GM19463 (cell line): ENCODE results near the gene SYNE1.
"Not testable (repeated sequence)": the region's sequence is repeated elsewhere in the genome, so short reads cannot be mapped to it uniquely, and the experiment has no call there.

Source experiments
- ATAC-seq: cut with Tn5 transposase; IDR thresholded peaks from one replicate; pipeline ENCODE4 v1.9.1; 2021; ENCODE audit warnings: mild to moderate bottlenecking, moderate library complexity; ENCODE audit not compliant: unreplicated experiment

SYNE1 gene

GRCh38 chr6:152492281-152492680 lies 144.9 kb downstream of the SYNE1 start:
- not testable (repeated sequence) for ATAC-seq

GRCh38 chr6:152491501-152491900 lies 145.7 kb downstream of the SYNE1 start:
- not testable (repeated sequence) for ATAC-seq

- not testable (repeated sequence) for ATAC-seq
These were observed 146.2 kb downstream of the SYNE1 start for GRCh38 chr6:152490971-152491378.

- ATAC-seq, result no peak
These were observed 152.4 kb downstream of the SYNE1 start for GRCh38 chr6:152484806-152485205.

GRCh38 chr6:152482289-152482688 lies 154.9 kb downstream of the SYNE1 start:
- no peak for ATAC-seq

- ATAC-seq, result no peak
These were observed 158.7 kb downstream of the SYNE1 start for GRCh38 chr6:152478377-152479010.

- no peak for ATAC-seq
These were observed 162.8 kb downstream of the SYNE1 start for GRCh38 chr6:152474354-152474753.

GRCh38 chr6:152472325-152472724 lies 164.8 kb downstream of the SYNE1 start:
- no peak for ATAC-seq

GRCh38 chr6:152471456-152472265 lies 165.5 kb downstream of the SYNE1 start:
- ATAC-seq, result no peak

- ATAC-seq, result no peak
These were observed 174.0 kb downstream of the SYNE1 start for GRCh38 chr6:152463164-152463563.

GRCh38 chr6:152462716-152463115 lies 174.4 kb downstream of the SYNE1 start:
- ATAC-seq, result no peak

- no peak for ATAC-seq
These were observed 175.6 kb downstream of the SYNE1 start for GRCh38 chr6:152461556-152461955.

- no peak for ATAC-seq
These were observed 178.2 kb downstream of the SYNE1 start for GRCh38 chr6:152458648-152459644.

- ATAC-seq, result no peak
These were observed 179.1 kb downstream of the SYNE1 start for GRCh38 chr6:152457949-152458624.

- no peak for ATAC-seq
These were observed 183.2 kb downstream of the SYNE1 start for GRCh38 chr6:152454003-152454402.

- ATAC-seq, result no peak
These were observed 183.7 kb downstream of the SYNE1 start for GRCh38 chr6:152453421-152453820.

- no peak for ATAC-seq
These were observed 184.5 kb downstream of the SYNE1 start for GRCh38 chr6:152452639-152453038.

- ATAC-seq, result no peak
These were observed 186.6 kb downstream of the SYNE1 start for GRCh38 chr6:152450519-152450918.

- ATAC-seq, result no peak
These were observed 195.3 kb downstream of the SYNE1 start for GRCh38 chr6:152441902-152442301.

- no peak for ATAC-seq
These were observed 201.3 kb downstream of the SYNE1 start for GRCh38 chr6:152435816-152436215.

GRCh38 chr6:152432758-152433157 lies 204.4 kb downstream of the SYNE1 start:
- ATAC-seq, result no peak
